Epithelial cell of prostate (primary cell): ENCODE results near the gene CLIP1.
"Not testable (repeated sequence)": the region's sequence is repeated elsewhere in the genome, so short reads cannot be mapped to it uniquely, and the experiment has no call there.

Source experiments
- DNase-seq: peaks from one replicate; pipeline ENCODE4 v3.0.0-alpha.2; 2011; ENCODE audit warnings: low read depth, low spot score
- H3K27ac ChIP-seq: fragments of 450-650 bp; 2 replicates; pipeline ENCODE4 v1.5.1; 2017; ENCODE audit warnings: mild to moderate bottlenecking

The CLIP1 gene

DNA sequence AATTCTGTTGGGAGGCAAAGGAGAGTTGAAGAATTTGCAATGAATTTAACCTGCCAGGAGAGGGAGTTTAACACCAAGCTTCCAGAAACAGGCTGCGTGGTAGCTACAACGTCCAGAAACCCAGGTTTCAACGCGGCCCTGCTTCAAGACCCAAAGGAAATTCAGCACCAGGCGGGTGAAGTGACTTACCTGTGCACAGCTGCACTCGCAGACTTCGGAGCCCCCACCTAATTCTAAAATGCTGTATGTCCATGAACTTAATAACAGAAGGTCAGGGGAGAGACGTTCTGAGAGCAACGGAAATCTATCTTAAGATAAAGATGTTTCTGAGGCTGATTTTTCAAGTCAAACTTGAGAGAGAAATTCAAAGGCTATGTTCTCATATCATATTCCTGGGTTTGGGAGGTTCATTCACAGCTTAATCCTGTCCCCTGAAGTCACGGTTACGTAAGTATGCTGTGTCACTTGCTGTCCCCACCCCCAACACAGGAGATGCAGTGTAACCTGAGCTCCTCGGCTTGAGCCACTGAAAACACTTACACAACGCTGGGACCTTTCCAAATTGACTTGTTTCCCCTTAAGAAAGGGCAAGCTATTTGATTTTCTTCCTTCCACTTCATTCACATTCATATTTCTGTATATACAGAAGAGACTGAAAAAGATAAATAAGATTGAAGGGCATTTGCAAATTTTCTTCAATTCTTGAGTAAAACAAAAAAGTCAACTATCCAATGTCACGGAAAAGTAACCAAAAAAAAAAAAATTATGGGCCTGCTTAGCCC lies 22.7 kb downstream of the CLIP1 start:
- peak; percentile 79 for DNase-seq
- H3K27ac ChIP-seq, result peak overlapping the region; percentile 98

DNA sequence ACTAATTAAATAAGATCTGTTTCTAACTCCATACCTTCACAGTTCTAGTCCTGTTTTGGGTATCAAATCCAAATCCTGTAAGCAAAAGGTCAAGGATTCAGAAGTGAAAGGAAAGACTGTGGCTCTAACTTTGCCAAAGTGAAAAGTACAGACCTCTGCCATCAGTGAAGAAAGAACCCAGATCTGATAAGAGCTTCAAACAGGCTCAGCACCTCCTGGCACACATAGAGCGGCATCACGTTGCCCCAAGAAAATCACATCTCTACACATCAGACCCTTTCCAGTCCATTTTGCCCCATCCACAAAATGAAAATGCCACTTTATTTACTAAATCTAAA lies 23.2 kb downstream of the CLIP1 start:
- DNase-seq, result no peak
- H3K27ac ChIP-seq, result peak overlapping the region; percentile 98

DNA sequence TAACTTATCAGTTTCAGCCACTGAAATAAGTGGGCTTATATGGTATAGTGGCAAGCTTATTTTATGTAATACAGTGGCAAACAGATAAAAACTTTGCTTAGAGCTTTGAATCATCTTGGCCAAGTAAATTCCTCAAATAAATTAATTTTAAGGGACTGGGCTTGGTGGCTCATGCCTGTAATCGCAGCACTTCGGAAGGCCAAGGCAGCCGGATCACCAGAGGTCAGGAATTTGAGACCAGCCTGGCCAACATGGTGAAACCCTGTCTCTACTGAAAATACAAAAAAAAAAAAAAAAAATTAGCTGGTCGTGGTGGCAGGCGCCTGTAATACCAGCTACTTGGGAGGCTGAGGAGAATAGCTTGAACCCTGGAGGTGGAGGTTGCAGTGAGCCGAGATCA lies 24.5 kb downstream of the CLIP1 start:
- H3K27ac ChIP-seq, DNase-seq: not testable (repeated sequence)

DNA sequence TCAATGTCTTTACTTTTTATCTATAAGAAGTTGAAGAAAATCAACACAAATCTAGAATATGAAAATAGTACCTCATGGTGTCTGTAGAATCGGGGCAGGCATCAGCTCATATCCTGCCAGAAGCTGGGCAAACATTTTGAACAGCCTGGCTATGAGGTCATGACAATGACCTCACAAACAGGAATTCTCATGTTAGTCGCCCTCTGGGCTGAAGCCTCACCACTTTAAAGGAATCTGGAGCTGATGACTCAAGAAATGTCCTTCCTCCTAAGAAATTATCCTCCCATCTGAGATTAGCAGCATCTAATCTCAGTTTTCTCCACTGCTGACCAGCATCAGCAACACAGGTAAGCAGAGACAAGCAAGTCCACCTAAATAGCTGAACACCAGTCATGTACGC lies 27.1 kb downstream of the CLIP1 start:
- DNase-seq, result peak; percentile 36
- peak overlapping the region; percentile 38 for H3K27ac ChIP-seq

DNA sequence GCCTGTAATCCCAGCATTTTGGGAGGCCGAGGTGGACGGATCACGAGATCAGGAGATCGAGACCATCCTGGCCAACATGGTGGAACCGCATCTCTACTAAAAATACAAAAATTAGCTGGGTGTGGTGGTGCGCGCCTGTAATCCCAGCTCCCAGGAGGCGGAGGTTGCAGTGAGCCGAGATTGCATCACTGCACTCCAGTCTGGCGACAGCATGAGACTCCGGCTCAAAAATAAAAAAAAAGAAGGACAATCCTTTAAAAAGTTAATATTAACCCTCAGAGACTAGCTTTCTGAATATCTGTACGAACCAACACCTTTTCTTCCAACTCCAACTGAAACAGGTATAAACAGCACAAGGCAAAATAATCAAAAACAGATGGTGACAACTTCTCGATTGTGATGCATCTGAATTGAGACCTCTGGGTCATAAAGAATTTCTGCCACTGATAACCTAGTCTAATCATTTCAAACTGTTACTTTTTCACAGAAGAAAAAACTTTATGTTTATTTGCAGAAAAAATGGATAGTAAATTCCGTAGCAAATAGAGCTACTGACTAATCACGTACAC lies 27.8 kb downstream of the CLIP1 start:
- DNase-seq, result no peak
- H3K27ac ChIP-seq, result peak overlapping the region; percentile 38

DNA sequence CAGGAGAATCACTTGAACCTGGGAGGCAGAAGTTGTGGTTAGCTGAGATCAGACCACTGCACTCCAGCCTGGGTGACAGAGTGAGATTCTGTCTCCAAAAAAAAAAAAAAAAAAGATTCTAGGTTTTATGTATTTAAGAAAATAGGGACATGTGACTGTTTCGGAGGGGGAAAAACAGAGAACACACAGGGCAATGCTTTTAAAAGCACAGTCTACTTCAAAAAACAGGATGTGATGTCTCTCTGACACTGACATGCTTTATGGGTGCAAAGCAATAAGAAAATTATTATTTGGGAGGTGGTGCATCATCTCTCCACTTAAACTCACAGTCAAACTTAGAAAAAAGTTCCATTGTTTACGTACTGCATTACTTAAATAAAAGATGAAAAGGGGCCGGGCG lies 28.7 kb downstream of the CLIP1 start:
- H3K27ac ChIP-seq, result no peak overlapping the region
- DNase-seq, result no peak

DNA sequence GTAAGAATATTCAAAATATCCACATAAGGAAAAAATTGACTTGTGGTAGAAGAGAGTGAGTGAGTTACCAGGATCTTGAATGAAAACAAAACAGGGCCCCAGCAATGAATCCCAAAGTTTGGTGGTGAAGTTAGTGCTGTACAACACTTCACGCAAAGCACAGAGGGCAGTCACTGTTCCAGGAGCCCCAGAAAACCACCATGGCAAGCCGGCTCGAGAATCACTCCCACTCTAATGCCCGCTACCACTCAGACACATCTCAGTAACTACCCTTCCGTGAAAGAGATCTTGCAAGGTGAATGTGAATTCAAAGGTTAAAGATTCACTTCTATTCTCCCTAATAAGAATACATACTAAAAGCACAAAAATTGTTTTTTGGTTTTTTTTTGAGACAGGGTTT lies 30.1 kb downstream of the CLIP1 start:
- no peak for DNase-seq
- H3K27ac ChIP-seq, result no peak overlapping the region

DNA sequence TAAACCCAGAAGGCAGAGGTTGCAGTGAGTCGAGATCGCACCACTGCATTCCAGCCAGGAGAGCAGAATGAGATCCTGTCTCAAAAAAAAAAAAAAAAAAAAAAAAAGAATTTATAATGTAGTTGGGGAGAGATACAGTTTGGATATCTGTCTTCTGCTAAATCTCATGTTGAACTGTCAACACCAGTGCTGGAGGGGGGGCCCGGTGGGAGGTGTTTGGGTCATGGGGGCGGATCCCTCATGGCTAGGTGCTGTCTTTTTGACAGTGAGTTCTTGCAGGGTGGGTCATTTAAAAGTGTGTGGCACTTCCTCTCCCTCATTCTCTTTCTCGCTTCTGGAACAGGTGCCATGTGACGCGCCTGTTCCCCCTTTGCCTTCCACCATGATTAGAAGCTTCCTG lies 32.8 kb downstream of the CLIP1 start:
- no peak overlapping the region for H3K27ac ChIP-seq
- DNase-seq, result no peak

DNA sequence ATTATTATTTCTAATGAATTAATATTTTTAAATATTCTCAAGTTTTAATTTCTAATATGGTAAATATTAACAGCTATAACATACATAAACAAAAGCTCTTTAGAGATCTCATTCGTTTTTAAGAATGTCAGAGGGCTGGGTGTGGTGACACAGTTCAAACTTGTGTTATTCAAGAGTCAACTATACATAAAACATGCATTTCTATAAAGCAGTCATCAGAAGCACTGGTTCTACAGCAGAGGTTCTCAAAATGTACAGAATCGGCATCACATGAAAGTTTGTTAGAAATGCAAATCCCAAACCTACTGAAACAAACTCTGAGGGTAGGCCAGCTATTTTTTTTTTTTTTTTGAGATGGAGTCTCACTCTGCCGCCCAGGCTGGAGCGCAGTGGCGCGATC lies 34.6 kb downstream of the CLIP1 start:
- DNase-seq, result no peak
- no peak overlapping the region for H3K27ac ChIP-seq

DNA sequence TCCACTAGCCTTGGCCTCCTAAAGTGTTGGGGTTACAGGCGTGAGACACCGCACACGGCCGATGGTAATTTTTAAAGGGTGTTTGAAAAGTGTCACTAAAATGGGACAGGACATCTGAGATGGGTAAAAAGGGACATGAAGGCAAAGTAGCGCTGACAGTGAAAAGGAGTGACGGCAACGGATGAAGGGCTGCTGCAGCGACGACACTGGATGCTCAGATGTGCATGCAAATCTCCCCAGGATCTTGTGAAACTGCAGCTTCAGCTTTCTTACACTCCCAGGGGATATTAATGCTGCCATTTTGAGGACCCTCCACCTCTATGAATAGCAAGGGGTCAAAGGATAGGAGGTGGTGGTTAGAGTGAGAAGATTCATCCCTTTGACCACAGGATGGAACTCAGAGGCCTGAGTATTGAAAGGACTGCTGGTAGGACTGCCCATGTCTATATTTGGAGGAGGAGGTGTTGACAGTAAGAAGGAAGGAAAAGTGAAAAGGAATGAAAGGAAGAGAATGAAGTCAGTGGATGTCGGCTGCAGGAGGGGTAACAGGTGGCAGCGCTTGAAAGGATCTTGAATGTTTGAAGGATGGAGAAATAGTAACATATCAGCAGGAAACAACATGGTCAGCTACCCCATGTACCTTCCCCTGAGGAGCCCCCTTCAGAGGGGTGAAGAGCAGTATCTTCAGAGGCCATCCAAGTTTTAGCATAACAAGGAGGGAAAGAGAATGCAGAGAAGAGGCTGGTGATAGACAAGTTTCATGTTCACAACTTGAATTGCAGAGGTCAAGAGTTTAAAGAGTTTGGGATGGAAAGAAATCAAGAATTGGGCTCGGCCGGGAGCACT lies 37.1 kb downstream of the CLIP1 start:
- DNase-seq, result no peak
- no peak overlapping the region for H3K27ac ChIP-seq

DNA sequence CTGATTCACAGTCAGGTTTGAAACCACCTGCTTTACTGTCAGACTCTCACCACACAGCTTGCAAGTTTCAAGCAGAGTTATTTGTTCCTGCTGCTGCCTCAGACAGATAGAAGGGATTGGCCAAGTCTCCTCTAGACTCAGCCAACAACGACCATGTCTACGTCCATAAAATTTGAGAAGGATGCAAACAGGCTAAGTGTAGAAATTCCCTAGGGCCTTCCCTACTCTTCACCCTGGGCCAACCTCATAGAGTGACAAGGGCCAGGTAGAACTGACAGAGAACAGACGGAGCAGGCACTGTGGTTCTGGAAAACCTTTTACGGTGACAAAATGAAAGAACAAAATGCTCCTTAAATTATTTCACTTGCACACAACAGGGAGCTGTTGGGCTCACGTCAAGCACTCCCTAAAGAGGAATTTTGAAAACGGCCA lies 39.5 kb downstream of the CLIP1 start:
- no peak for DNase-seq
- no peak overlapping the region for H3K27ac ChIP-seq

DNA sequence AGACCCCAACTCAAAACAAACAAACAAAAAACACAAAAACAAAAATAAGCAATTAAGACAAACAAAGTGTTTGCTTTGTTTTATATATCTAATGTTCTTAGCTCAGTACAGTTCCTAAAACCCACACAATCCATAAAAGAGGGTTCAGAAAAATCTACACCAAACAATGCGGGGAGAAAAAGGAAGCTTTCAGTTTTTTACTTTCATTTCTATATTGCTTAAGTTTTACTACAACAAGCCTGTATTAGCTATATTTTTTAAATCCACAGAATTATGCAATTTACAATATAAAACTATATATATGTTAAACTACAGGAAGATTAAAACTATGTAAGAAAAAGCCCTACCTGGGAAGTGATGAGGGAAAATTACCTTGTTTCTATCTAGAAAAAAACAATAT lies 41.4 kb downstream of the CLIP1 start:
- no peak overlapping the region for H3K27ac ChIP-seq
- no peak for DNase-seq

DNA sequence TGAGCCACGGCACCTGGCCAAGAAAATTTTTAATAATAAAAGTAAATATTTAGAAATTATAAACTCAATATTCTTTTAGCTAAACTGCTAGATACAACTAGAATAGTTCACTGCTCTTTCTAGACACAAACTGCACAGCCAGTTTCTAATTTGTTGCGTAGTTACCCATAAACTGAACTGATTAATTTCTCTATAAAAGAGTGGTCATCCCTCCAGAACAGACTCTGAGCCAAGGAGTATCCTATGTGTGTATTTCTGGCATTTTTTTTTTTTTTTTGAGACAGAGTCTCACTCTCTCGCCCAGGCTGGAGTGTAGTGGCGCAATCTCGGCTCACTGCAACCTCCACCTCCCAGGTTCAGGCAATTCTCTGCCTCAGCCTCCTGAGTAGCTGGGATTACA lies 45.7 kb downstream of the CLIP1 start:
- DNase-seq, H3K27ac ChIP-seq: not testable (repeated sequence)

DNA sequence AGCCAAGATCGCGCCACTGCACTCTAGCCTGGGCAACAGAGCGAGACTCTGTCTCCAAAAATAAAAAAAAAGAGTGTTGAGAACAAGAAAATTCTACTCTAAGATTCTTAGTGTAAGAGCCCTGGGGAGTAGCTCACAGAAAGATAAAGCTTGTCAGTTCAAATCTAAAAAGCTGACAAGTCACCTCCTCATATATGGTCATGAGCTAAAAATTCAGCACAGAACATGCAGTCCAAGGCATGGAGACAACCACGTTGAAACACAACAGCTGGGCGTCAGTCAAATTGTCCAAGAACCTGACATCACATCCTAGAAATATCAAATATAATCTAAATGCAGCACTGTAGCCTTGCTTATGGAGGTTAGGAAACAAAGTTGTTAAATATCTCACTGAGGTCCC lies 47.8 kb downstream of the CLIP1 start:
- H3K27ac ChIP-seq, result no peak overlapping the region
- DNase-seq, result no peak

DNA sequence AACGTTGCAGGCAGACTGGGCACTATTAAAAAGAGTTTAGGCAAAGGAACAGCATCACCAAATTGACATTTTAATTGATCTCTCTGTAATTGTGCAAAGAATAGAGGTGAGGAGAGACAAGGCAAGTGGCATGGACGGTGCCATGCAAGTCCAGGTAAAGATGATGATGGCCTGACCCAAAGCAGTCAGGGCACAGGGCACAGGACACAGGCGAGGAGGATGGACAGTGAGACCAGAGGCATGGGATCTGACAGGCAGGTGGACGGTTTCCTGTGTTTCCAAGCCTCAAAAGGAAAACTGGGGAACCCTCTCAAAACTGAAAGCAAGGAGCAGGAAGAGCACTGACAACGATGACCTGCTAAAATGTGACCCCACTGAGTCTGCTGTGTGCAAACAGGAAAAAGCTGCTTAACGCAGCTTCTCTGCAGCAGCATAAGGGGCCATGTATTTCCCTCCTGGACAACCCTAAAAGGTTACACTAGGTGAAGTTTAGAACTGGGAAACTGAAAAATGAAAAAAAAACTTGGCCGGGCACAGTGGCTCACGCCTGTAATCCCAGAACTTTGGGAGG lies 50.9 kb downstream of the CLIP1 start:
- DNase-seq, result no peak
- H3K27ac ChIP-seq, result no peak overlapping the region

DNA sequence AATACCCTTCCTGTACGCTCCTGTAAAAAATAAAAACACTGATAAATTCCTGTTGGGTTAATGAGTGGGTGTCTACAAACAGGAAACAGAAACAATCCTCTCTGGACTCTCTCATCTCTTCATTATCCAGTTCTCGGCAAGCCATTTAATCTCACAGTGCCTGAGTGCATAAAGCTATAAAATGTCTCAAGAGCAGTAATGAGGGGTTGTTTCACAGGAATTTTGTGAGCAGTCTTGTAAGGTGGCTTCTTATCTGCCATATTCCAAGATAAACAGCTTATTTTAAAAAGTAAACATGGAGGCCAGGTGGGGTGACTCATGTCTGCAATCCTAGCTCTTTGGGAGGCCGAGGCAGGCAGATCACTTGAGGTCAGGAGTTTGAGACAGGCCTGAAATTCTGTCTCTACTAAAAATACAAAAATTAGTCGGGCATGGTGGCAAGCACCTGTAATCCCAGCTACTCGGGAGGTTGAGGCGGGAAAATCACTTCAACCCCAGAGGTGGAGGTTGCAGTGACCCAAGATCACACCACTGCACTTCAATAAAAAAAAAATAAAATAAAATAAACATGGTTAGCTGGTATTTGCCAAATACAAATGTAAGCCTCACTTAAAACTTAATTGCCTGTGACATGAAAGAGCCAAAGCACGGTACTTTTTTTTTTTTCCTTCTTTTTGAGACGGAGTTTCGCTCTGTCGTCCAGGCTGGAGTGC lies 54.0 kb downstream of the CLIP1 start:
- peak overlapping the region; percentile 96 for H3K27ac ChIP-seq
- no peak for DNase-seq

DNA sequence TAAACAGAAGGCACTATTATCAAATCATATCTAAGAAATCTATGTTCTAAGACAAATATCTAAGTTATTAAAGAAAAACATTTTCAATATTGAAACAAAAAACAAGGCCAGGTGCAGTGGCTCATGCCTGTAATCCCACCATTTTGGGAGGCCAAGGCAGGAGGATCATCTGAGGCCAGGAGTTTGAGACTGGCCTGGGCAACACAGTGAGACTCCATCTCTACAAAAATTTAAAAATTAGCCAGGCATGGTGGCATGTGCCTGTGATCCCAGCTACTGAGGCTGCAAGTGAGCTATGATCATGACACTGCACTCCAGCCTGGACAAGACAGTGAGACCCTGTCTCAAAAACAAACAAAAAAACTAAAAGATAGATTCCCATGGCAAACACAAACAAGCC lies 54.8 kb downstream of the CLIP1 start:
- not testable (repeated sequence) for DNase-seq
- peak overlapping the region; percentile 96 for H3K27ac ChIP-seq

DNA sequence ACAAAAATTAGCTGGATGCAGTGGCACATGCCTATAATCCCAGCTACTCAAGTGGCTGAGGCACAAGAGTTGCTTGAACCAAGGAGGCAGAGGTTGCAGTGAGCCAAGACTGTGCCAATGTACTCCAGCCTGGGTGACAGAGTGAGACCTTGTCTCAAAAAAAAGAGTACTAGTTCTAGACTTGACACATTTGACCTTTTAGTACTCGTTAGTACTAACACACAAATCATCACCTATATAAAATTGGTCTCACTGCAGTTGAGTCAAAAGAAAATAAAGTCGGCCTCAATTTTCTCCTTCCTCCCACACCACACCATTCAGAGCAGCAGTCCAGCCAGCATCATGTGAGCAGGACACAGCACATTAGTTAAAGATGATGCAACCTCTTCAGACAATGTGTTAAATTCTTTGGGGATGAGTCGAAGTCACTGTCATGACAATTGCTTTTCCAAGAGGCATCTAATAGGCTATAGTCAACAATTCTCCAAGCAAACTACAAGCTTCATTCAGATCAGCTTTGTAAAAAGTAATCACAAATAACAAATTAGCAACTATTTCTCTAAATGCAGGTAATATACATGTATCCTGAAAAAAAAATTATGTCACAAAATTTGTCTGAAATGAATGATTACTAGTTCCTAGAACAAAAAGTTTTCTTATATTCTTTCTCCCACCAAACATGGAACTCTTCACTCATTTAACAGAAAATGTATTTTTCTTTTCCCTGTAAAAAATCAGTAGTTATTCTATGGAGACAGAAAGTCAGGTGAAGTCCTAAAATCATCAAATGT lies 55.6 kb downstream of the CLIP1 start:
- peak; percentile 61 for DNase-seq
- peak overlapping the region; percentile 96 for H3K27ac ChIP-seq

DNA sequence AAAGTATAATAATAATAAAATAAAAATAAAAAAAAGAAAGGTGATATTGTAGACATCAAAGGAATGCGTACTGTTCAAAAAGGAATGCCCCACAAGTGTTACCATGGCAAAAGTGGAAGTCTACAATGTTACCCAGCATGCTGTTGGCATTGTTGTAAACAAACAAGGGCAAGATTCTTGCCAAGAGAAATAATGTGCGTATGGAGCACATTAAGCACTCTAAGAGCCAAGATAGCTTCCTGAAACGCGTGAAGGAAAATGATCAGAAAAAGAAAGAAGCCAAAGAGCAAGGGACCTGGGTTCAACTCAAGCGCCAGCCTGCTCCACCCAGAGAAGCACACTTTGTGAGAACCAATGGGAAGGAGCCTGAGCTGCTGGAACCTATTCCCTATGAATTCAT lies 57.2 kb downstream of the CLIP1 start:
- not testable (repeated sequence) for DNase-seq

DNA sequence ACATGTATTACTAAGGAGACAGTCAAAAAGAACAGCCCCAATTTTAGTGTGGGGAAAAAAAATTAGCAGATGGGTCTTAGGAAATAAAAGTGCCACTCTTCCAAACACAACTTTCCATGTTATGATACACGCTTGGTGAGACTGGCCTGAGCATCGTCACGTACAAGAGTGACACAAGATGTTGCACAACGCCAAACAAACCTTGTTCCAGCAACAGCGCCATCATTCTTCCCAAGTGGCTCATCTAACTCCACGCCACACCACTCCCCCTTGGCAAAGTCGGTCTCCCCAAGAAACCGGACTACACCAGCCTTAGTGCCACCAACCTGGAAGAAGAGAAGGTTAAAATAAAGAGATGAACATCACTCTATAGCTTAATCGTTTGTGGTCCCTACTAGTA lies 58.7 kb downstream of the CLIP1 start:
- H3K27ac ChIP-seq, result no peak overlapping the region
- DNase-seq, result no peak

More for the DNA sequence above, 57.2 kb downstream of the CLIP1 start:
- peak overlapping the region; percentile 96 for H3K27ac ChIP-seq
